ENCODE data around the gene SORCS3.

The SORCS3 gene

DNA sequence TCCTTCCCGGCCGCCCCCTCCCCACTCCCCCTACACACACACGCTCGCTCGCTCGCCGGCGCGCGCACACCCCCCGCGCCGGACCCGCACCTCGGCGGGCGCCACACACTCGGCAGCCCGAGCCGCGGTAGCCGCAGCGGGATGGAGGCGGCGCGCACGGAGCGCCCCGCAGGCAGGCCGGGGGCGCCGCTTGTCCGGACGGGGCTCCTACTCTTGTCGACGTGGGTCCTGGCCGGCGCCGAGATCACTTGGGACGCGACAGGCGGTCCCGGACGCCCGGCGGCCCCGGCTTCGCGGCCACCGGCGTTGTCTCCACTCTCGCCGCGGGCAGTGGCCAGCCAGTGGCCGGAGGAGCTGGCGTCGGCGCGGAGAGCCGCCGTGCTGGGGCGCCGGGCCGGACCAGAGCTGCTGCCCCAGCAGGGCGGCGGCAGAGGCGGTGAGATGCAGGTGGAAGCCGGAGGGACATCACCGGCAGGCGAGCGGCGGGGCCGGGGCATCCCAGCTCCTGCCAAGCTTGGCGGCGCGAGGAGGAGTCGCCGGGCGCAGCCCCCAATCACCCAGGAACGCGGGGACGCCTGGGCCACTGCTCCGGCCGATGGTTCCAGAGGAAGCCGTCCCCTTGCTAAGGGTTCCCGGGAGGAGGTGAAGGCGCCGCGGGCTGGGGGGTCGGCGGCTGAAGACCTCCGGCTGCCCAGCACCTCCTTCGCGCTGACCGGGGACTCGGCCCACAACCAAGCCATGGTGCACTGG lies at the start of gene SORCS3:
SORCS3 (plus strand) TSS at position 104 of the 750 bp plus-strand sequence.
- no peak for DNase-seq (ENCODE audit: low read depth)

DNA sequence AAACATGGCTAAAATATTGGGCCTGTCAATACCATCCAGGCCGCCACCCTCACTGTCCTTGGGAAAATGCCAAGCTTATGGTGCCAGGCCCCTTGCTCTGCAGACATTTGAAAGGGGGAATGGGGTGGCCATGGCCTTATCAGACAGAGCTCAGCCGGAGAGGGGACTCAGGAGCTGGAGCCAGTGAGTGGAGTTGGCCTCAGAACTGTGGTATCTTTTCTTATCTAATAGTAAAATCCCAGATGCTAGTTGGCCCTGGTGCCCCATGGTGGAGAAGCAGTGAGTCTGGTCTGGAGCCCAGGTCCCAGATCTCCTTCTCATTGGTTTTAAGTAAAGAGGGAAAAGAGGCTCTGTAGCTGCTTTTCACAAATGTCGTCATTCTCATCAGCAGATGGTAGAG lies 49.6 kb upstream of the SORCS3 start:
- no peak for DNase-seq (ENCODE audit: low read depth)

DNA sequence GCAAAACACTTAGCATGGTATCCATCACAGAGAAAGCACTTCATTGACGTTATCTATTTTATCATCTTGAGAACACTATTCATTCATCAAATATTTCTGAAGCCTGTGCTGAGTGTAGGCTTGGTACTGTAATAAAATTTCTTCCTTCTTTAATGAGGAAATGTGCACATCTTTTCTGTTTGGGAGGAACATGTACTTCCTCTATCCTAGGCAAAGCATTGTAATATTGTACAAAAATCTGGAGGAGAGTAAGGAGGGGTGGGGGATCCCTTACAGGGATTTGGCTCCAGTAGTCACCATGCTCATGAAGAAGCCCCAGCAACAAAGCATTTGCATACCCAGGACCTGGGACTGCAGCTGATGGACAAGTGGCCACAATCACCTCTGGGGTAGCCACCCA lies 39.9 kb upstream of the SORCS3 start:
- DNase-seq (ENCODE audit: low read depth) = no peak

DNA sequence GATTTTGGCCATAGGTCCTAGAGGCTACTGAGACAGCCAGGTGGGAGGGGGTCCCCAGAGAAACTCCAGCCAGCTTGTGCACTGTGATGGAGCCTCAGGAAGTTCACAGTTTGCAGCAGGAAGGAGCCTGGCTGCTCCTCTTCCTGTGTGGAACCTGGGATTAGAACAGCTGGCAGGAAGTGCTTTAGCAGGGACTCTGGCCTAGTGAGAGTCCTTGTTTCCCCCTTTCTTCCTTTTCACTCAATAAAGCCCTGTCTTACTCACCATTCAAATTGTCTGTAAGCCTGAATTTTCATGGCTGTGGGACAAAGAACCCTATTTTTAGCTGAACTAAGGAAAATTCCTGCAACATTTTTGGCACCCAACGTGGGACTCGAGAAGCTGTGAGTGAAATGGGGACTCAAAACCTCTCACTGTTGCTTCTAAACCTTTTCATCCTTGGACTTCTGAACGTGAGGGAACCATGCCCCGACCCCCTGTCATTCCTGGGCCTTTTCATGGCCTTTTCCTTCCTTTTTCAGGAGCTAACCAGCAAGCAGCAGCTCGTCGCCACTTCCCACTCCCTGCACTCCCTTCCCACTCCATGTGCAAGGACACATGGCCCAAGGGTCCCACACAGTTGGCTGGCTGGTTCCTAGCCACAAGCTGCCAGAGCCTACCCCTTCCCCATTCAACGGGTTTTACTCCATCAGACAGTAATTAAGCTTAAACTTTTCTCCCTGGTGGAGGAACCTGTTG lies 32.8 kb upstream of the SORCS3 start:
- DNase-seq (ENCODE audit: low read depth) = no peak

DNA sequence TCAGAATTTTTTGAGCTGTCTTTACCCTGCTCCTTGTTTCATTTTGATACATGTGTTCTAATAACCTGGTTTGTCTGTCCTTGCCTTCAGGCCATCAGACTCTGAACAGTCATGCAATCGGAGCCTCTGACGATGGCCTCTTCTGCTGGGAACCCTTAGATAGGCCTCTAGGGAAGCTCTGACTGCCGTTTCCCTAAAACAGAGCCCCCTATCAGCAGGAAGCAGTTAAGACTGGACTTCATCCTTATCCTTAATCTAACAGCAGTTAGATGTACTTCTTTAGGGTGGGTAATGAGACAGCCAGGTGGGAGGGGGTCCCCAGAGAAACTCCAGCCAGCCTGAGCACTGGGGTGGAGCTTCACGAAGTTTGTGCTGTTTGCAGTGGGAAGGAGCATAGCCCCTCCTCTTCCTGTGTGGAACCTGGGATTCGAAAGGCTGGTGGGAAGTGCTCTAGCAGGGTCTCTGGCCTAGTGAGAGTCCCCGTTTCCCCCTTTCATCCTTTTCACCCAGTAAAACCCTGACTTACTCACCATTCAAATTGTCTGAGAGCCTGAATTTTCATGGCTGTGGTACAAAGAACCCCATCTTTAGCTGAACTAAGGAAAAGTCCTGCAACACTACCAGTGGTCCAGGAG lies 28.4 kb upstream of the SORCS3 start:
- DNase-seq (ENCODE audit: low read depth) = no peak

DNA sequence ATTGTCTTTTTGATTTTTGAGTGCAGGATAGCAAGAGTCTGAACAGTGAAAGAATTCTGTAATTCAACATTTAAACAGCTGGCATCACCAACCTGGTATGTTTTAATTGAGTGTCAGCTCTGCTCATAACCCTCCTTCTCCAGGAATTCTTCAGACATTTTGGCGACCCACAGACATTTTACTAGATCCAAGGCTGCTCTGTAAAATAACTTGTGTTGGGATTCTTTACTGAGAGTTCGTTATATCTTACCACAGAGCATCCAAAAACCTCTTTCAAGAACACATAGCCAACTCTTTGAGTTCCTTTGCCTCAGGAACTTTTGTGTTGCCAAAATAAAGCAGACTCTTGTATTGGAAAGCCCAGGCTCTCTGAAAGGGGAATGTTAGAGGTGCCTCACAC lies 27.7 kb upstream of the SORCS3 start:
- no peak for DNase-seq (ENCODE audit: low read depth)

DNA sequence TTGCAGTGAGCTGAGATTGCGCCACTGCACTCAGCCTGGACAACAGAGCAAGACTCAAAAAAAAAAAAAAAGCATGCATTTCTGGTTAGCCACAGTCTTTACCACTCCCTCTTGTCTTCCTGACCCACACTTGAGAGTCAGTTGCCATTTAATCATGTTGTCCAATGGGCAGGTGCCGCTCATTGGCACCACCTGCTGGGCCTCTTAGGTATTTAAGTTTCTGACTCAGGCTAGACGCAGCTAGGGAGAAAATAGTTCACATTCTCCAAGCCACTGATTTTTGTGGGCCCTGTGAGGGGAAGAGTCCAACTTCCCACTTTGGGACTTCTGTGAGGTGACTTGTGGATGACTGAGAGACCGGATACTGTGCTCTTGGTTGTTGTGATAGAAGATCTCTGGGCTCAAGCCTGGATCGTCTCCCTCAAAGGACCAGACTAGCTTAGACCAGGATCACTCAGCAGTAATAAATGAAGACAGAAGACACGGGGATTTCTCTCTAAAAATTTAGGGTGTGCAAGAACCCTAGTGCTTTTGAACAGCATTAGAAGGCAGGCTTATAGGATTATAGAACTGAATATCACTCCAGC lies 26.8 kb upstream of the SORCS3 start:
- DNase-seq (ENCODE audit: low read depth) = no peak

DNA sequence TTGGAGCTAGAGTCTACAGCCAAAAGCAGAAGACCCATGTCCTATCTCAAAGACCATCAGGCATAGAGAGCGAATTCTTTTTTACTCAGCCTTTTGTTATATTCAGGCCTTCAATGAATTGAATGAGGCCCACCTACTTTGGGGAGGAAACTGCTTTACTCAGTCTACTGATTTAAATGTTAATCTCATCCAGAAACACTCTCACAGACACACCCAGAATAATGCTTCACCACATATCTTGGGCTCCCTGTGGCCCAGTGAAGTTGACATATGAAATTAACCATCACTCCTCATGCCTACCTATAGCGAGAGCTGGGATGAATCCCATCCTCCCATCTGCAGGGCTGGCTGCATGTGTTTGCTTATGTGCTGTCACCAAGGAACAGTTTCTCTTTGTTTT lies 26.0 kb upstream of the SORCS3 start:
- DNase-seq (ENCODE audit: low read depth) = no peak

DNA sequence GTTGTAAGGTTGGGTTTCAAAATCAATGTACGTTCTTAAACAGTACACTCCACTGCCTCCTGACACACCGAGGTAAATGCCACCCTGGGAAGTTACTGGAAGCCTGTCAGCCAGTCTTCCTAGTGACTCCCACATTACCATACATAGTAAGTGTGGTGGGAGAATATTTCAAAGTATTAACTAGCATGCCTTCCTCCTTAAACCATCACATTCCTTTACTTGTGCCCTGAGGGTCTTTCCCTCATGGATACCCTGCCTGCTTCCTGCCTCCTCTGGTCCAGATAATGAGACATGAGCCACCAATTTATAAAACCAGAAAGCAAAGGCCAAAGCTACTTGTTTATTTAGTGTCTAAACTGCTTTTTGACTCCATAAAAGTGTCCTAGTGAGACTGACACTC lies 23.3 kb upstream of the SORCS3 start:
- no peak for DNase-seq (ENCODE audit: low read depth)

DNA sequence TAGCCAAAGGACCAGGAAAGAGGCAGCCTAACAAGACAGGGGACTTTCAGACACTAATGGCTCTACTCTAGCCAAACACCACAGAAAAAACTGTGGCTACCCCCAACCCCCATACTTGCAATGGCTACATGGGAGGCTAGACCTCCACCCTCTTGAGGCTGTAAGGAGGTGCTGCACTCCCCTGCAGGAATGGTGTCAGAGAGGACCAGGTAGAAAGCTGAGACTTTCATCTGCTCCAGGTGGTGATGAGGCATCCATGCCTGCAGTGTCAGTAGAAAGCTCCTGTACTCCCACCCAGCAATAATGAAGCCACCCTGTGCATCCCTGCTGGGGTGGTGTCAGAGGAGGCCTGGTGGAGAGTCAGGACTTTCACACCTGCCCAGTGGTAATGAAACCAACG lies 18.9 kb upstream of the SORCS3 start:
- DNase-seq (ENCODE audit: low read depth) = no peak

DNA sequence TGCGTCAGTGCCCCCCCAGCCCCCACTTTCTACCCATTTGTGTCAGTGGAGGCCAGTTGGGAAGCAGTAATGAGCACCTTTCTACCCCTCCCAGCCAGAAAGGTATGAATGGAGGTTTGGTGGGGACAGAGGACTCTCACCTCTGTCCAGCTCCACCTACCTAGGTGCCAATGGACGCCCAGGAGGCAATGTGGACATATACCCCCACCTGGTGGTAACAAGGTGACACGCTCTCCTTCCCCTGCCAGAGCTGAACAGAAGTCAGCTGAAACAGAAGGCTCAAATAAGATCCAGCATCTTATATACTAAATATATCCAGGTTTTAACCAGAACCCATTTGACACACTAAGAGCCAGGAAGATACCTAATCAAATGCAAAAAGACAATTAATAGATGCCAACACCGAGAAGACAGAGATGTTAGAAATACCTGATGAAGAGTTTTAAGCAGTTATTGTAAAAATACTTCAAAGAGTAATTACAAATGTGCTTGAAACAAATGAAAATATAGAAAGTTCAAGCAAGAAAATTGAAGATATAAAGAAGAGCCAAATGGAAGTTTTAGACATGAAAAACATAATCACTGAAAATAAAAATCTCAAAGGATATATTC lies 18.4 kb upstream of the SORCS3 start:
- no peak for DNase-seq (ENCODE audit: low read depth)

DNA sequence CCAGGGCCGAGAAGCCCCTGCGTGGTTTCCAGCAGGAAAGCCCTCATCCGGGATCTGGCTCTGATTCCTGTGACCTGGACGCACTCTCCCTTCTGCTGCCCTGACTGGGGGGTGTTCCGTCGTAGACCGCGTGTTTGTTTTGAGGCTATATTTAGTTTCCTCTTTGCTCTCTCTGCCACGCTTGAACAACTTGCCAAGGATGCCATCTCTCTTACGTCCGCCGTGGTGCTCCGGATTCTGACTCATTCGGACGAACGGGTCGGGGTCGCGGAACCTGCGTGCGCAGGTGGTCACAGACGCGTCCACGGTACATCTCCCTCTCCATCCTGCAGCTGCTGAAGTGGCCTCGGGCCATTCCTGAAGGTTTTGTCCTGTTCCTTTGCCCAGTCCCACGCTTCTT lies 10.4 kb upstream of the SORCS3 start:
- no peak for DNase-seq (ENCODE audit: low read depth)

DNA sequence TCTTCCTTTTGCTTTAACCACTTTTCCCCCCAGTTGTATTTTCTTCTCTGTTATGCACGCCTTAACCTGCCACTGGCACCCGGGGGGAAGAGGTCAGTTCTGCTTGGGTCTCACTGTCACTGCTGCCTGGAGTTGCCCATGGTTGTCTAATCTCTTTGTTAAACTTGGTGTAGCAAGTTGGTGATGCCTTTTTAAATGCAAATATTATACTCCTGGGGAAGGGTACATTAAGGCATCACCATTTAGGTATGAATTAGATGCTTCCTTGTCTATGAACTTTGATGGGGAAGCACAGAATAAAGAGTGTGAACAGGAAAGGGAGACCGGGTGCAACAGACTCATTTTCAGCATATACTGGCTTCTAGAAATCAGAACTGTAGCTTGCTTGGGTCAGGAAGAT lies 9.1 kb upstream of the SORCS3 start:
- DNase-seq (ENCODE audit: low read depth) = no peak

DNA sequence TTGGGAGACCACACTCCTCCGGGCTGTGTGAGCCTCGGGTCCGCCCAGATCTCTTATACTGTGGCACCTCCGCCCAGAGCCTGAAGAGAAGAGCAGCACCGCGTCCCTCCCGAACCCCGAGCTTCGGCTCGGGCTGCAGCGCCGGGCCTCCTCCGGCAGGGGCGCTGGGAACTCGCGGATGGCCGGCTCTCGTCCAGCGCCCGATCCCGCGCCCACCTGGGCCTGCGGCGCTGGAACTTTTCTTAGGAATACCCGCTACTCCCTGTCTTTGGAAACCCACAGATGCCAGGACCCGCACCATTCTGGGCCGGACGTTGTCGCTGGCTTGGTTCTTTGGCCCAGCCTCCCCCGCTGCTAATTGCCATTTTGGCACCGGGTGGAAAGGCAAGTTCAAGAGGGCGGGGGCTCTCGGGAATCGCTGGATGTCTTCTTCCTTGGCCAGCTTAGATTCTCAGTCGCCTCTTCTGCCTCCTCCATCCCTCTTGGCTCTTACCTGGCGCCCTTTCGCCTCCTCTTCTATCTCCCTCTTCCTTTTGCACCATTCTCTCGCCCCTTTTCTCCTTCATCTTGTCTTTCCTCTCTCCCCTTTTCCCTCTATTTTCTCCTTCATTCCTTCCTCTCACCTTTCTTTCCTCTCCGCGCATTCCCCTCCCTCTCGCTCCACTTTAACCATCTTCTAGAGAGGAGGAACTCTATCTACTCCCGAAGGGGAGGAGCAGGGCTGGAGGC lies 2.1 kb upstream of the SORCS3 start:
- no peak for DNase-seq (ENCODE audit: low read depth)

DNA sequence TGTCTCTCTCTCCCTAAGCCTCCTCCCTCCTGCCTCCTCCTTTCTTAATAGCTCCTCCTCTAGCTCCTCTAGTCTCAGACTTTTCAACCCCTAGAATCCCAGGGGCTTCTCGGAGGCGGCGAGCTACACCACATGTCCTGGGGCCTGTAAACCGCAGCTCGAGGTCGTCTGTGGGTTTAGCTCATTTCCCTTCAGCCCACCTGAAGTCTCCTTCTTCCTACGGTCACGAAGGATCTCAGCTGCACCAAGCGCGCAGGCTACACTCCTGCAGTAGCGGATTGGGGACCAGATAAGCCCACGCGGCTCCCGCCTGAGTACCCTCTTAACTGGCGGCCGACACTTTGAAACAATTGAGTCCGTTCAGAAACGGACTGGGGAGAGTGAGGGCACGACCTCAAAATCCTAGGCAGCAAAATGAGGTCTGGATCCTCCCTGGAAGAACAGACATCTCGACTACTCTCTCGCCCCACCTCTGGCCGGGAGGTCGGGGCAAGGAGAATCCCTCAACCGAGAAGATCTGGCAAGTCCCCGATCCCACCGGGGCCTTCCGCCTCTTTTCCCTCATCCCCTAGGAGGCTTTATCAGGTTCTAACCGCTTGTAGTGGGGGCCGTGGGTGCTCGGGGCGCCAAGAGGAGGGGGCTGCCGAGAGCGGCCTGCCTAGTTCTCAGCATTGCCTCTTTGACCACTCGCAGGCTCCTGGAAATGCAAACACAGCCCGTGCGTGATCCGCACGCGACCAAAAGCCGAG lies 1.3 kb upstream of the SORCS3 start:
- no peak for DNase-seq (ENCODE audit: low read depth)

DNA sequence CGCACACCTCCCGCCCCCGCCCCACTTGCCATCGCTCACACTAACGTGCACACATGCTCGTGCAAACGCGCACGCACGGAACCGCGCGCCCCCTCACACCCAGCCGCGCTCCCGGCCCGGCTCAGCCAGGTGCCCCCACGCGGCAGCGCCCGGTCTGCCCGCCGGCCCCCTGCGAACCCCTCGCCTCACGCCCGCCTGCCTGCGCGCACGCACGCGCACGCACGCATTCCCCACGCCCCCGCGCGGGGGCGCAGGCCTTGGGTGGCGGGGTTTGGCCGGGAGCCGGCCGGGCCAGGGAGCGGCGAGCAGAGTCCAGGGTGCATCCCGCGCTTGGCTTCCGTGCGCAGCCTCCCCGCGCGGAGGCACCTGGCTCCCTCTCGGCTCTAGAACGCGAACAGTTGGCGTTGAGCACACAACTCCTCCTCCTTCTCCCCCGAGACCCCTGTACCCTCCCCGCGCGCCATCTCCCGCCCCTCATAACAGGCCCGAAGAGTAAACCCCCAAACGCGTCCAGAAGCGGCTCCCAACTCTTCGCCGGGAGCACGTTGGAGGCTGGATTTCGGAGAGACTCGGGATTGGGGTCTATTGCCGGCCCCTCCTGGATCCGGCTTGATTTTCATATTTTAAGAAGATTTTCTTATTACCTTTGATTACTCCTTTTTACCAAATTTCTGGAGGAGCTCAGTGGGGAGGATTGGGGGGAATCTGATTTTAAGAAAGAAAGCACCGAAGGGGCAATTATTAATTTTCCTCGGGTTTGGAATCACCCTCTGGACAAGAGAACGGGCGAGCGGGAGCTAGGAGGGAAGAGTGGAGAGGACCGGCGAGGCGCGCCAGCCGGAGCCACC lies 527 bp upstream of the SORCS3 start:
- no peak for DNase-seq (ENCODE audit: low read depth)

DNA sequence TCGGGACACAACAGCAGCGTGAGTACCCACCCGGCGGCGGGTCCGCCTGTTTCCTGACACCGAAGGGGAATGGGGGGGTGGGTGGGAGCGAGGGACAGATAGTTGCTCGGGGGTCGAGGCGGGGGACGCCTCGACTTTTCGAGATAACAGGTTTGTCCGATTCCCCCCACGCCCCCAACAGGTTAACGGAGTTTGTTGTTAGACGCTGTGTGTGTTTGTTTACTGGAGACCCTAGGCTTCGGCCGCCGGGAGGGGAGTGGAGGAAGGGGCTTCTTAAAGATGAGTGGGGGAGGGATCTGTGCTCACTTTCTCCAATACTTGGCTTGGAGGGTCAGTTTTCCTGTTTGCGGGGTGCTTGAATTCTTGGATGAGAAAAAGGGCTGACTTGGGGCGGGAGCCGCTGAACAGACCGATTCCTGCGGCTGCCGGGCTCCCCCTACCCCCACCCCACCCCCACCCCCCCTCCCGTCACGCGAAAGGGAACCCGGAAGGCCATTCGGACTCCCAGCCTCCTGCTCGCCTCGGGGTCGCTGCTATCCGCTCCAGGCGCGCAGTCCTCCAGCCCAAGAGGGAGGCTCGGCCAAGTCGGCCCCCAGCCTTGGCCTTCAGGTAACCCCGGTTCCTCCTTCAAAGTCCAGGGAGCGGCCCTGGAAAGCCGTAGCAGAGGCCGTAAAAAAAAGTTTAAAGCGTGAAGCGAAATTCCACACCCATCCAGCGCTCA lies 1.0 kb downstream of the SORCS3 start:
- no peak for DNase-seq (ENCODE audit: low read depth)

DNA sequence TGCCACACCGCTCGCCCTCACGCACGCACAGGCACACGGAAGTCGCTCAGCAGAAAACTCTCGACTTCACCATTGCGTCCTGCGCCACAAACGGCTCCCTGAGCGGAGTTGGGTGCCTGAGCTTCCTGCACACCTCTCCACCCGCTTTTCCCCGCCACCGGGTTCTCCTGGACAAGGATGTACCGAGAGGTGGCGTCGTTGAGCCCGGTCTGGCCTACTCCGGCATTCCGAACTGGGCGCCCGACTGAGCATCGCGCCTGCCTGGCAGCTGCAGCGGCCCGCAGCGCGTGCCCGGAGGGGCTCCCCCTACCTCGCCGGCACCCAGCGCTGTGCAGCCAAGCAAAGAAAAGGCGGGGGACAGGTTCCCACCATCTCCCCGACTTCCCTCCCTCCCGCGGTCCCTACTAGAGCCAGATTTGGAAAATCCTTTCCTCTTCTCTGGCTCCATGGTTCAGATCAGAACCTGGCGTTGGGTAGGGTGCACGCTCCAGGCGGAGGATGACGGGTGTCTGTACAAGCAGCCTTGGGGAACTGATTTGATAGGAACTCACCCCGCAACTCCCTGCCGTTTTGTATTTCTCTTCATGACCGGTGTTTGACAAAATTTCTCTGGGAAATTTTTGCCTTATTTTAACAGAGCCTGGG lies 1.7 kb downstream of the SORCS3 start:
- DNase-seq (ENCODE audit: low read depth) = no peak

DNA sequence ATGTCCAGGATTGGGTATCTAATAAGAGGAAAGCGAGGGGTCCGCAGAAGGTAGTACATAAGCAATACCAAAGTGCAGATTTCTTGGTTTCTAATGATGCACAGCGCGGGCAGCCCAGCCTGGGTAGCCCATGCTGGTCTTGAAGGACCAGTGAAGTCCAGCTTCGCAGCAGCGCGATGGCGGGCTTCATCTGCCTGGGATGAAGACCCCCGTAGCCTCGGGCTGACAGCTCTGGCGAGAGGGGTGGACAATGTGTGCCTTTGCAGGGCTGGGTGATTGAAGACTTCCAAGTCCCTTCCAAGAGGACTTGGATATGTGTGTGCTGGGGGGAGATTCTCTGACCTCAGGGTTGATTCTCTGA lies 2.2 kb downstream of the SORCS3 start:
- DNase-seq (ENCODE audit: low read depth) = no peak

Data from activated T-helper 1 cell treated with Interleukin-2 at 50 U/mL for 16 hours (primary cell).